ENCODE measurements around the gene SH3TC2.

SH3TC2 gene

DNA sequence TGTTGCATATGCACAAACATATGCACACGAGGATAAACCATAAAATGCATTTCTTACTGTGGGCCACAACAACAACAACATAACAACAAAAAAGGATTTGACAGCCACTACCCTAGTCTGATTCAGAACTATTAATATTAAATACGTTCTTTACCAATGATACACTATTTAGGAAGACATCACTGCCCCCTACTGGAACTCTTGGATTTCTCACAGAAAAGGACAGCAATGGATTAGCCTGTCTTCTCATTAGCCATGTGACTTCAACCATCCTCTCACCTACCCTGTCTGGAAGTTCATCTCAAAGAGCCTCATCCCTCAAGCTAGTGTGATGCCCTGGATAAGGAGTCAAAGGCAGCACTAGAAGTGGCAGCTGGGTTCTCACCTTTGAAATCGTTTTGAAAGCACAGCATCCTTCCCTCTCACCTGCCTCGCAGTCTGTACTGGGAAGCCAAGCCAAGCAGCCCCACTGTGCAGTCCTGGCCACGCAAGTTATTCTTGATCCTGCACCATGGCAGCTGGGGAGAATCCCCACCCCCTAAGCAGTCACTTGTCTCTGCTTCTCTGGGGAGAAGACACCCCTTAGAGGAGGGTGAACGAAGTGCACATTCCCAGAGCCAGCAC lies 64.6 kb downstream of the SH3TC2 start:
- DNase-seq (ENCODE audit: low spot score): no peak

DNA sequence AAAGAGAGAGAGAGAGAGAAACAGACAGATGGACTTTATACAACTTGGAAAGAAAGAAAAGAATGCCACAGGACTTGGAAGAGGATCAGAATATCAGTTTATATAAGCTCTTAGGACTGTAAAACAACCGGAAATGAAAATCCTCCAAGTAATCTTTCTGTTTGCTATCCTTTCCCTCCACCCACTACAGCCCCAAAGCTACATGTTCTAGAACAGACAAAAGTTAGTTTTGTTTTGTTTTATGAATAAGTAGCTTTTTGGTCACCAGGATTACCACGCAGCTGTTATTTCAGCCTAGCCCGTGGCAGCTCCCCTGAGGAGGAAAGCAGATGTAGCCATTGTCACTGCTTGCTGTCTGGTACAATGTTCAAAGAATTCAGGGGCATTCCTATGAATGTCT lies 66.6 kb downstream of the SH3TC2 start:
- DNase-seq (ENCODE audit: low spot score): no peak

DNA sequence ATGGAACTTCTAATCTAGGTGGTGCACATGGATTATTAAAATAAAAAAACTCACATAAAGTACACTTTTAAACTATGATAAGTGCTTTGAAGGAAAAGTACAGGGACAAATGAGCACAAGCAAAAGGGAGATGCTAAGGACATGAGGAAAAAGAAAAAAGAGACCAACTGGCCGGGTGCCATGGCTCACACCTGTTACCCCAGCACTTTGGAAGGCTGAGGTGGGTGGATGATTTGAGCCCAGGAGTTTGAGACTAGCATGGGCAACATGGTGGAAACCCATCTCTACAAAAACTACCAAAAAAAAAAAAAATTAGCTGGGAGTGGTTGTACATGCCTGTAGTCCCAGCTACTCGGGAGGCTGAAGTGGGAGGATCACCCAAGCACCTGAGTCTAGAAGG lies 67.1 kb downstream of the SH3TC2 start:
- DNase-seq (ENCODE audit: low spot score): no peak

DNA sequence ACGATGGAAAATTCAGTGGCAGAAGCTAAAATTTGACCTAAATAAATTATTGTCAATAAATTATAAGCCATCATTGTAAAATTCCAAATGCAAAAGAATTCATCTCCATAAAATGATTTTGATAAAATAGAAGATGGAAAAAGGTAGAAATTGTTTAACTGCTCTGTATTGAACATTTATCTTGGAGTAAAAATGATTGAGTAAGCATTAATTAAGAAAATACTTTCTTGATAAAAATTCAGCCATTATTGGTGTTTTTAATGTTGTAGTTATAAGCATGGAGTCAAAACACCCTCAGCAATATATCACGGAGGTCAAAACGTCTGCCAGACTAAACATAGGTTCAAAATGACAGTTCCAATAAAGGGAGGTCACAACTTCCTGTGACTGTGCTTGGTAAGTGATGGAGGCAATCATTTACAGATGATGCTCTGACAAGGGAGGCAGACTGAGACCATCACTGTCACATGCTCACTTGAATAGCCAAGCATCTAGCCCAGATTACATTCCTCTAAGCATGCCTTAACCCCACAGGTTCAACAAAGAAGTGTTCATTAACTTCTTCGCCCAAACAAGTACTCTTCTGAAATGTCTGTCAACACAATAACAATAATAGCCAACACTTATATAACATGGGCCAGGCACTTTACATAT lies 69.5 kb downstream of the SH3TC2 start:
- DNase-seq (ENCODE audit: low spot score): no peak

DNA sequence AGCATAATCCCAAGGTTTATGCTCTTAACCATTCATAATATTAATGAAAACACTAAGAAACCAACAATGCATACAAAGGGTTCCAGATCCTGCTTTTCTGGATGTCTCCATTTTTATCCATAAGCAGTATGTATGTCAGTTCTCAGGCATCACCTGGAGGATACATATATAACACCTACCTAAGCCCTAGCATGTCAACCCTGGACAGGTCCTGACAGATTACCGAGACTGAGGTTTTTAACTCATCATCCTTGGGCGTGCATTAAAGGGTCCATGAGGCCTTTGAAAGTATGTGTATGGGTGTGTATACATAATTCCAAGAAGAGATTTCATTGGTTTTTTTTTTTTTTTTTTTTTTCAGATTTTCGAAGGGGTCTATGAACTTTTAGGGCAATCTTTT lies 70.6 kb downstream of the SH3TC2 start:
- no peak for DNase-seq (ENCODE audit: low spot score)

DNA sequence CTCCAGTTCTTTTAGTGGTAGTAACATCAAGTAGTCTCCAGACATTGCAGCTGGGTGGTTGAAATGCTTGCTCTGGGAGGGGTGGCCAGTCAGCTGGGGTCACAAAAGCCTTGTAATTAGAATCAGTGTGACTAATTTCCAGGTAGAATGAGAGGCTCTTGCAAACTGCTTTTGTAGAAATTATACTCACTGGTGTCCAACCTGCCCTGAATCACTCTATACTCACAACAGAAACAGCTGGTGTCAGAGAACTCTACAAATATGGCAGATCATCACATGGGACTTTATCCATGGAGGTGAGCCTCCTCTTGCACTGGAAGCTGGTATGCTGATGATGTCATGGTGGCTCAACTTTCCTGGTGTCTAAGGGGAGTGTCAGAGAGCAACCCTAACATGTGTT lies 71.3 kb downstream of the SH3TC2 start:
- DNase-seq (ENCODE audit: low spot score): no peak

DNA sequence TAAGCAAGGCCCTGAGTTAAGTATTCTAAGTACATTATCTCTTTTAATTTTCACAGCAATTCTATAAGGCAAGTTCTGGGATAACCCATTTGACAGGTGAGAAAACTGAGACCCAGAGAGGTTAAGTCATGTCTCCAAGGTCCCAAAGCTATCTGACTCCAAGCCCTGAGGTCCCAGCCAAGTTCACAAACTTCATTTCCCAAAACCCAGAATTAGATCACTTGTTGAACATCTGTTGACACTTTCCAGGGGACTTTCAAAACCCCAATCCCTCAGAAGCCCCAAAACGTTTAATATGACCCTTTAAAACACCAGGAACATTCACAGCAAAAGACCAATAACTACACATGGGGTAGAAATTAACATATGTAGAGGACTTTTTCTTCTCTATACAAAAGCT lies 72.0 kb downstream of the SH3TC2 start:
- DNase-seq (ENCODE audit: low spot score): no peak

DNA sequence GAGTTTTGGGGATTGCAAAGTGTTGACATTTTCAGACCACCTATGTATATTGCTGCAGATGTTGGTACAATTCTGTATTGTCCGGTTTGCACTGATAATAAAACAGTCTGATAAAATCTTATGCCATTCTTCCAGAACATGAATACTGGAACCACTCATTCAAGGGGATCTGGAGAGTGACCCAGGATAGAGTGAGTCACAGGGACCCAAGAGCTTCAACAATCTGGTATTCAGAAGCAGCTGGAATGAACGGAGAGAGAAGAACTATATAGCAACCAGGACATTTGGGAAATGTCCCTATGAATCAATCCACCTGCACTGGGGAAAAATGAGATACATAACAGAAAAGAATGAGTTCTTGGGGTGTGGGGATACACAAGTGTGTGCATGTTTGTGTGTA lies 73.3 kb downstream of the SH3TC2 start:
- no peak for DNase-seq (ENCODE audit: low spot score)

DNA sequence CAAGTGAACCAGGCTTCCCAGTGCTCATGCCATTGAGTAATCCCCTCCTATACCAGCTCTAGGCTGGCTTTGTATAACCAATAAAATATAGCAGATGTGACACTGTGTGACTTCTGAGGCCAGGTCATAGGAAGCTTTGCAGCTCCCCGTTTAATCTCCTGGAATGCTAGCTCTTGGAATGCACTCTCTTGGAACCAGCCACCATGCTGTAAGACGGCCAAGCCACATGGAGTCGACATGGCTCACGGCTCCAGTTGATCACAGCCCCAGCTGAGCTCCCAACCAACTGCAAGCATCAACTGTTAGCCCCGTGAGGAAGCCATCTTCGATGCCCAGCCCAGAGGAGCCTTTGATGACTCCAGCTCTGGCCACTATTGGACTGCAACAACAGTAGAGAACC lies 74.5 kb downstream of the SH3TC2 start:
- DNase-seq (ENCODE audit: low spot score): no peak

DNA sequence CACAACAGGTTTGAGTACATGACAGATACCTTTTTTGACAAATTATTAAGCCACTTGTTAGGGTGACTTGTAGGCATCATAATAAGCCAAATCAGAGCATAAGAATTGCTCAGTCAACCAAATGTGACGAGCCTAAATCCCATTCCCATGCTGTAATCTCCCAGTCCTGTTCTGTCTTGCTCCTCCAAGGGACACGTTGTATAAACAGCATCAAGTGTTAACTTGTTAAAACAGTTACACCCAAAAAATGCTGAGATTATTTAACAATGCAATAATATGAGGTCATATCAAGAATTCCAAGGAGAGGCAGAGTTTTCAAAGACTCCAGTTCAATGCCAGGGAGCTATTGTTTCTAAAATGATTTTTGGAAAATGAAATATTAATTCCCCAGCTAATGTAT lies 76.2 kb downstream of the SH3TC2 start:
- DNase-seq (ENCODE audit: low spot score): no peak

DNA sequence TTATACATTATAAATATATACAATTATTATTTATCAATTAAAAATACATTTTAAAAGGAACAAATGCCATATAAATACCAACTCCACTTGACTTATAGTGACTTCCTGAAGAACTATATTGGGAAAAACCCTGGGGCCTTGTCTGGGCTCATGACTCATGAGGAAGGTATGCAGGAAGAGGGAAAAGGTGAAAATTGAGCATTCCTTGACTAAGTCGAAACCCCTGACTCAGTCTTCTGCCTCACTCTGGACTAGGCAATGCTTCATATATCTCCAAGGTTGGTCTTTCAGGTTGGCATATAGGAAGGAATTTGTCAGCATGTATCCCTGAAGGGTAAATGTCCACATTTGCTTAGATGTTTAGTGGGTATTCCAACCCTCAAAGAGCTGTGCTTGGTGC lies 78.5 kb downstream of the SH3TC2 start:
- no peak for DNase-seq (ENCODE audit: low spot score)

DNA sequence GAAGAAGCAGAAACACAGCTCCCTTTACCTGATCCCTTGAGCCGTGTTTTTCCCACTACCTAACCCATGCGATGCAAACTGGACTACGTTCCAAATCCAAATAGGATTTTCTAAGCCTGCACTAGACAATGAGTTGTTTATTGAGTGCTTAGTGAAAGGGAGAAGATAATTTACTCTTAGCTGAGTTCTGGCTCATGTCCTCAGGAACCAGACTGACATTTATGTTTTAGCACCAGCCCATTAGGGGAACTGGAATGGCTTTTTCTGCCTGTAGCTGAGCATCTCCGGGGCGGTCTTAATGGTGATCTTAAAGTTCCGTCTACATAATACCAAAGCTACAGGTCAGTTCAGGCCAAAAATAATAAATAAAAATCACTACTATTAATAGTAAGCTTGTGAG lies 81.5 kb downstream of the SH3TC2 start:
- DNase-seq (ENCODE audit: low spot score): no peak

DNA sequence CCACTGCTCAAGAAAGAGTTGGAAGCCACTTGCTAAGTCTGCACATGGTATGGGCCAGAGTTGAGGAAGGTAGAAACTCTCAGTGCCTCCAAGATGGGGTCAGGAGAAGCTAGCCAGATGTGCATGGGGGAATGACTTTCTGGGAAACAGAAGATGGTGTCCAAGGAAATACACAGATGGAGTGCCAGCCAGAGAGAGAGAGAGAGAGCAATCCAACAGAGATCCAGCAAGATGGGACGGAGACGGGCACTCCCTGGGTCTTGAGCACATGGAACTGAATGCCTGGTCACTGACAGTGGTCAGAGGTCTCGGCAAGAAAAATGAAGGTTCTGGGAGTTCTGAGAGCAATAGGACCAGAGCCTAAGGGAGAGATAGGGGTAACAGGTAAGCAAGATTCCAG lies 82.1 kb downstream of the SH3TC2 start:
- DNase-seq (ENCODE audit: low spot score): no peak

DNA sequence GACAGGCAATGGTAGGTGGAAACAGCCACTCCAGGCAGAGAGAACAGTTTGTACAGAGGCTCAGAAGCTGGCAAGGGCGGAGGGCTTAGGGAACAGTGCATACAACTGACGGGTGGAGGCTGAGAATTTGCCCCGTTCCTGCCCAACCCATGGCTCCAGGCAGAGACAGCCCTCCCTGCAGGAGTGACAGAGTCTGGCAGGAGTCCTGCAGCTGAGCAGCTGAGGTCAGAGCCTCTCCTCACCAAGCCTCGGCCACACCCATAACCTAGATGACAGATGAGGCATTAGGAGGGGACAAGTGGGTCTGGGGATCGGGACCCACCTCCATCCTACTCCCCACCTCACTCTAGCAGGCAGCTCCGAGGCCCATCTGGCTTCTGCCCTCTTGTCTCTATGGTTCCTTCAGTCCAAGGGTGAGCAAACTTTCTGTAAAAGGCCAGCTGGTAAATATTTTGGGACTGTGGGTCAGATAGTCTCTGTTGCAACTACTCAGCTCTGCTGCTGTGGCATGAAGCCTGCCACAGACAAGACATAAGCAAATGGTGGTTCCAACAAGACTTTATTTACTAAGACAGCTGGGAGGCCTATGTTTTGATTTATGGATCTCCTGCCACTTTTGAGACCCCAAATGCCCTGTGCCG lies 83.7 kb downstream of the SH3TC2 start:
- DNase-seq (ENCODE audit: low spot score): no peak

DNA sequence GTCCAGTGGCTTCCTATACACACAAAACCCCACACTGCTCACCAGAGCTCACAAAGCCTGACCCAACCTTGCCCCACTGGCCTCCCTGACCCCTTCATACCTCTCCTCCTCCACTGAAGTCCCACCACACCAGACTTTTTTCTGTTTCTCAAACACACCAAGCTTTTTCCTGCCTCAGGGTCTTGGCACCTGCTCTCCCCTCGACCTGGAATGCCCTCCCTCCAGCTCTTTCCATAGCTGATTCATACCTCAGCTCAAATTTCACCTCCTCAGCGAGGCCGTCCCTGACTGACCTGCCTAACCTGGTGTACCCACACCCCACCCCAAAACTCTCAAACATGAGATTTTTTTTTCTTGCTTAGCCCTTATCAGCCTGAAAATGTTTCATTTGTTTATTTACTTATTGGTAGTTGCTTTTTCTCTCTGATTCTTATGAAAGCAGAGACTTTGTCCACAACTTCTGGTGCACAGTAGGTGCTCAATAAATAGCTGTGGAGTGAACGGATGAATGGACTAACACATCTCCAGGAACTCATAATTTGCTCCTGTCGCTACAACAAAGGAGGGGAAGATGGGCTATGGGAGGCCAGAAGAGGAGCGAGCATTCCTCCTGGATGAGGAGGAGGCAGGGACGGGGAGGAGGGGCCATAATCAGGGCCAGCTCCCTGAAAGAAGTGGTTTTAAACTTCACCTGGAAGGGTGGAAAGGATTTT lies 84.3 kb downstream of the SH3TC2 start:
- no peak for DNase-seq (ENCODE audit: low spot score)

DNA sequence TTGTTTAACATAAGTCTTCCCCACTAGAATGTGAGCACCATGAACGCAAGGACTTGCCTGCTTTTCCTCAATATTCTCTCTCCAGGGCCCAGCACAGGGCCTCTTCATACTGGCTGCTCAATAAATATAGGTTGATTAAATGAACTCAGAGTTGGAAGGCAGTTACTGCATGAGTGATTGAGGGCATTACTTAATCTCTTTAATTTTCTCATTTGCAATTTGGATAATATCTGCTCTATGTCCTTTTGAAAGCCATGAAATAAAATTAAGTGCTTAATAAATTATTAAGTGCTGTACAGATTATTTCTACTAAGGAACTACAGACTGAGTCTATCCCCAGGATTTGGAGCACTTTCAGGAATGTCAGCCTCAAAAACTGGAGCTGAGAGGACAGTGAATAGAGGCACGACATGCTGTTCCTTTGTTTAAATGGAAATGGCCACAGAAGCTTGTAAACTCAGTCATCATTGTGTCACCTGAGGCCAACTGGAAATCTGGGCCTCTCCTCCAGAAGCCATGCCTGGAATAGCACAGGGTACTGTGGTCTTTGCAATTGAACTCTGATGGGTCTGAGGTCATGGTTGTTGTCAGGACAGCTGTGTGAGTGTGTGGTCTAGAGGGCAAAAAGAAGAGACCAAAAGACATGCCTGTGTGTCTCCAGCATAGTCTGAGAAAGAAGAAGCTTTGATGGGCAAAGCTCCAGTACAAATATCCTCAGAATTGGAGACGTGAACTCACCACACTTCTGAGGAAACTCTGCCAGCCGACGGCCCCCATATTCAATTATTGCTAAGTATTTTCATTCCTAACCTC lies 86.1 kb downstream of the SH3TC2 start:
- no peak for DNase-seq (ENCODE audit: low spot score)

DNA sequence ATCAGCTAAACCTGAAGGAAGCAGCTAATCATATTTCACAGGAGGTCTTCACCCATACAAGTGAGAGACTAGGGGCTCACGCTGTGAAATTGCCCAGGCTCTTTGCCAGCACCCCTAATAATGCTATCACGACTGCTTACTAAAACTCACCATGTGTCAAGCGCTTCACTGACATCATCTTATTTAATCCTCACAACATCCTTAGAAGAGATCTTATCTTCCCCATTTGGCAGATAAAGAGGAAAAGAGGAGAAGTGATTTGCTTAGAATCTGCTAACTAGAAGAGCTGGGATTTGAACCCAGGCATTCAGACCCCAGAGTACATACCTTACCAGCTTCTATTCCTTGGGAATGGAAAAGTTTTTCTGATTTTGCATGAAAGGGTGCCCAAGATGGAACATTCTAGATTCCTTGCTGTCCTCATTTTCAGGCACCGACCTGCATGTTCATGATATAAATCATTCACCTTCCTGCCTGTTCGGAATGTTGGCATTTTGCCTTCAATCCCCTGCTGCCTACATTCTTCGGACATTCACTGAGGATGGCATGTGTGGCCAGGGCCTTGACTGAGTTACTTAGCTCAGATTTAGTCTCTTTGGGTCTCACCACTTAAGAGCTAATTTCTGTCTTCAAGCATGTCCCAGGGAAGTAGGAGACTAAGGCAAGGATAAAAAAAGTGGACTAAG lies 88.1 kb downstream of the SH3TC2 start:
- no peak for DNase-seq (ENCODE audit: low spot score)

DNA sequence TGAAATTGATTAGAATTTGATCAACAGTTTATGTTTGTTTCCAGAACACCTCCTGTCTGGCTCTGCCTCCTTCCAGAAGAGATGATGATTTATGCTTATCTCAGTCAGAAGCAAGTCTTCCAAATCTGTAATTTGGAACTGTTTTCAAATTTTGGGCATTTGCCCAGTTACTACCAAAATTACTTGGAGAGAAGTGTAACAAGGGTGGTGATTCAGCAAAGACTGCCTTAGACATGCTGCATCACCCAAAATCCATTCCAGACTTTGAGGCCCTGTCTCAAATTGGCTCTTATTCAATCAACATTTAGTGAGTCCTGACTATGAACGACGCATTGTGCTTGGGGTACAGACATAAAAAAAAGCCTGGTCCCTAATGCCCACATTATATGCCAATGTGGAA lies 89.4 kb downstream of the SH3TC2 start:
- DNase-seq (ENCODE audit: low spot score): no peak

DNA sequence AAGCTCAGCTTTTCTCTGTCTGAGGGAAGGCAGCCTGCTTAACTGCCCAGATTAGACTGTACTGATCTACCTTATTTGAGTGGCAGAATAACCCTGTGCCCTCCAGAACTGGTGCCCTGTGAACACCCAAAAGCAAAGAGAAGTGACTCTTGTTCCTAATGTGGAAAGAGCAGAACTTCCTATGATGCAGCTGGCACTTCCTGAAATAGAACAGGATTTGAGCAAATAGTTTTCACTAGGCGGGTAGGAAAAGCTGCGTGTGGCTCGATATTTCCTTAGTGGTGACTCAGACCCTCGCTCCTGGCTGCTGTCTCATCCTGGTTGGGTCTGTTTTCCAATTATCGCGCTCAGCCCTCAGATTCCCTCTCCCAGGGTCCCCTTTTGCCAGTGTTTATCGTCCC lies 89.9 kb downstream of the SH3TC2 start:
- DNase-seq (ENCODE audit: low spot score): no peak

DNA sequence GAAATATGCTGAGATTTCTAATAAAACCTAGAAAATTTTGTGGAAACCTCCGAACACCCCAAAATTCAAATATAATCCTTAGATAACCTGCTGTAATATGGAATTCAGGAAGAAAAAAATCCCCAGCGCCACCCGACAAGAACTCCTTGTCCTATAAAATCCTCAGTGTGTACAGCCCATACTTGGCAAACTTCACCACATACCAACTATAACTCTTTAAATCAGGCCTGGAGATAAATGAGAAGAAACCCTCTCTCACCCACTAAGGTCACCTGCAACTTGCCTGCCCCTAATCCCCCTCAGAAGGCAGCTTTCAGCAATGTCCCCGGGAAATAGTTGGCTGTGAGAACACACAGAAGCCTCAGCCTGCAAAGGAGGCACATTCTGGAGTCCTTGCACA lies 90.5 kb downstream of the SH3TC2 start:
- no peak for DNase-seq (ENCODE audit: low spot score)

DNA sequence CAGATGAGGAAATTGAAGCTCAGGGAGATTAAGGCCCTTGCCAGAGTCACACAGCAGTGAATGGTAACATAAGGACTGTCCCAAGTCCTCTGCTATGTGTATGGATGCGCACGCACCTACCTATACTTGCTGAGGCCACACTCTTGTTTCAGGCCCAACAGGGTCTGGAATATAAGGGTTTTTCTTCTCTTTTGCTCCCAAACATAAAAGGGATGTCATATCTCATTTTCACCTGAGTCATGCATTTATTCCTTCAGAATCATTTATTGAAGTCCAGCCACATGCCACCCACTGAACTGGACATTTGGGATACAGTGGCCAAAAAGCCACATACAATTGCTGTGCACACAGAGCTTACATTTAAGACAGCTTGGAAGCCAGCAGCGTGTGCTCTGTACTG lies 92.0 kb downstream of the SH3TC2 start:
- no peak for DNase-seq (ENCODE audit: low spot score)

DNA sequence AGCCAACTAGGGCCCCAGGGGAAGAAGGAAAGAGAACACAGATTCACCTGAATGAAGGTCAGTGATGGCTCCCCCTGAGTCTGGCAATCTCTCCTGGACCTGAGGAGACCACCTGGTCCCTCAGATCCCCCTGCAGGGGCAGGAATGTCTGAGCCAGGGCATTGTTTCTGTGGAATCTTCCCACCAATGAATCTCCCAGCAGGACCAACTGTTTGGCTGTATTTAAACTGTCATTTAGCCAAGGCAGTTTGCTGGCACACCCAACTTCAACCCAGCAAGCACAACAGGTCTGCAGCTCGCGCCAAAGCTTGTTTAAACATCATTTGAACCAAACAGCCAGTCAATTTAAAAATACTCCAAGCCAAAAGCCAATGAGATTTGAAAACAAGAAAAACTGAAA lies 92.6 kb downstream of the SH3TC2 start:
- no peak for DNase-seq (ENCODE audit: low spot score)

Data from HuH-7.5 (cell line).